ENCODE results near the gene SNRNP70.
"Not testable (repeated sequence)": the region's sequence is repeated elsewhere in the genome, so short reads cannot be mapped to it uniquely, and the experiment has no call there.

Gene SNRNP70

GRCh38 chr19:49071860-49072547 is 13.2 kb upstream of the SNRNP70 start:
- no peak for TF ChIP-seq CTCF (IDR thresholded peaks at IDR 0.05; ENCODE audit: extremely low read depth, missing control alignments)
- DNase-seq (ENCODE audit: low spot score): peak; percentile 40

- no peak for TF ChIP-seq CTCF (IDR thresholded peaks at IDR 0.05; ENCODE audit: extremely low read depth, missing control alignments)
- peak; percentile 41 for DNase-seq (ENCODE audit: low spot score)
Observed at GRCh38 chr19:49073514-49074378, 11.5 kb upstream of the SNRNP70 start.

GRCh38 chr19:49074869-49075268 is 10.4 kb upstream of the SNRNP70 start:
- TF ChIP-seq CTCF (IDR thresholded peaks at IDR 0.05; ENCODE audit: extremely low read depth, missing control alignments): peak; percentile 51
- not testable (repeated sequence) for DNase-seq (ENCODE audit: low spot score)

- TF ChIP-seq CTCF (IDR thresholded peaks at IDR 0.05; ENCODE audit: extremely low read depth, missing control alignments): no peak
- DNase-seq (ENCODE audit: low spot score): no peak
Observed at GRCh38 chr19:49080392-49080791, 4.9 kb upstream of the SNRNP70 start.

- TF ChIP-seq CTCF (IDR thresholded peaks at IDR 0.05; ENCODE audit: extremely low read depth, missing control alignments): no peak
- DNase-seq (ENCODE audit: low spot score): no peak
Observed at GRCh38 chr19:49081273-49081672, 4.0 kb upstream of the SNRNP70 start.

GRCh38 chr19:49084206-49085019 is 838 bp upstream of the SNRNP70 start:
- no peak for TF ChIP-seq CTCF (IDR thresholded peaks at IDR 0.05; ENCODE audit: extremely low read depth, missing control alignments)
- no peak for DNase-seq (ENCODE audit: low spot score)

All from GM20000 (cell line).